A549 (cell line): Measurements from ENCODE around the gene COL4A6.

Source experiments
- CTCF ChIP-seq: fragments of >200 bp; sonication (Bioruptor Twin); formaldehyde crosslinking; IDR thresholded peaks from 3 replicates; pipeline ENCODE4 v1.5.1; 2016
- FOSL2 ChIP-seq, 2 experiments: fragments of 450-650 bp in 1 of 2; fragments of >200 bp in 1 of 2; sonication (Bioruptor Twin) in 1 of 2; formaldehyde crosslinking; IDR thresholded peaks; 2 replicates each; pipeline versions ENCODE4 v1.5.0 to v1.6.1; 2016 to 2020; ENCODE audit warnings: mild to moderate bottlenecking in 1 of 2, moderate library complexity in 1 of 2
- MAFK ChIP-seq: fragments of 450-650 bp; IDR thresholded peaks from 2 replicates; pipeline ENCODE4 v1.6.1; 2014; ENCODE audit not compliant: partially characterized antibody
- POLR2A ChIP-seq: IDR thresholded peaks from 2 replicates; pipeline ENCODE4 v1.6.1; 2012; ENCODE audit warnings: mild to moderate bottlenecking, low read length

- TF ChIP-seq CTCF (no peak), POLR2A (no peak), MAFK (no peak), FOSL2 (IDR thresholded peaks at IDR 0.05) (no peak), FOSL2 (CRISPR knock-in tag; IDR thresholded peaks at IDR 0.05) (no peak)
Measured at GRCh38 chrX:108353452-108353851, 84.8 kb downstream of the COL4A6 start.
